Gastroesophageal sphincter (tissue), 4 donors: ENCODE data around the gene SUSD2. TPM values are rescaled to one million over a fixed set of nuclear protein-coding genes. Genes with fewer than 3 reads are reported as not detected.

Experiments used
- ATAC-seq: fragments of 150-250 bp; one replicate; pipeline ENCODE4 v1.9.1; 2016; ENCODE audit warnings: mild to moderate bottlenecking, moderate library complexity
- H3K27ac ChIP-seq, 4 donors: fragments of 200-600 bp; sonication (generic) in 3 of 4; 1 replicate in 3 of 4; 2 replicates in 1 of 4; pipeline ENCODE4 v1.5.1; 2016 to 2019
- H3K27me3 ChIP-seq: fragments of 200-600 bp; sonication (generic); one replicate; pipeline ENCODE4 v1.5.1; 2019
- H3K36me3 ChIP-seq, 2 donors: fragments of 200-600 bp; sonication (generic); one replicate each; pipeline ENCODE4 v1.5.1; 2019; ENCODE audit warnings: control low read depth in 1 of 2
- H3K4me1 ChIP-seq, 3 donors: fragments of 200-600 bp; sonication (generic); 1 replicate in 2 of 3; 2 replicates in 1 of 3; pipeline ENCODE4 v1.5.1; 2016 to 2019; ENCODE audit warnings: control low read depth in 2 of 3
- H3K4me3 ChIP-seq, 2 donors: fragments of 200-600 bp; sonication (generic); one replicate each; pipeline ENCODE4 v1.5.1; 2019; ENCODE audit warnings: mild to moderate bottlenecking in 1 of 2, moderate library complexity in 1 of 2
- H3K9me3 ChIP-seq, 3 donors: fragments of 200-600 bp; sonication (generic); one replicate each; pipeline ENCODE4 v1.5.1; 2017 to 2019; ENCODE audit warnings: control low read depth in 2 of 3
- EP300 ChIP-seq: sonication (generic); formaldehyde crosslinking; IDR thresholded peaks from one replicate; pipeline ENCODE4 v1.6.1; 2017; ENCODE audit warnings: antibody characterized with exemption, mild to moderate bottlenecking
- POLR2A ChIP-seq, 2 donors: fragments of 450-650 bp; IDR thresholded peaks; one replicate each; pipeline ENCODE4 v1.6.1; 2017; ENCODE audit warnings: antibody characterized with exemption in 2 of 2, mild to moderate bottlenecking in 2 of 2, moderate library complexity in 1 of 2
- POLR2AphosphoS5 ChIP-seq: sonication (generic); formaldehyde crosslinking; IDR thresholded peaks from one replicate; pipeline ENCODE4 v1.6.1; 2017; ENCODE audit warnings: antibody characterized with exemption
- WGBS, 2 donors: methylation state at CpG; one replicate each; pipeline ENCODE4 v1.1.5; 2018; ENCODE audit warnings: low coverage in 1 of 2; 5-methylcytosine and 5-hydroxymethylcytosine counted together
- total RNA-seq, 4 donors: library from RNA; depleted of rRNA; stranded (reverse); fragments of >200 nt; gene quantifications; one replicate each; pipeline ENCODE4 v1.1.0, GENCODE V29; 2016
- TF ChIP-seq, protein P1 (sequence below), 4 experiments: fragments of 200-600 bp in 2 of 4; fragments of 450-650 bp in 2 of 4; sonication (generic) in 1 of 4; IDR thresholded peaks; one replicate each; pipeline ENCODE4 v1.5.1; 2017 to 2019; ENCODE audit warnings: antibody characterized with exemption in 4 of 4, mild to moderate bottlenecking in 2 of 4, moderate library complexity in 2 of 4

Gene SUSD2
- total RNA-seq, 4 donors from 2014 or later = 2.4 to 5.0 (median 4.4) TPM

GRCh38 chr22:24146791-24147353, 34.4 kb upstream of the SUSD2 start:
- Histone ChIP-seq H3K4me1 (peaks cover 6 to 98% (median 64%) of the 10 kb centered on the region in 3 donors), H3K27me3 (no peaks in the 10 kb centered on the region), H3K27ac (peak overlapping the region; percentile 78 to 93 (median 86)), H3K36me3 (no peaks in the 10 kb centered on the region), H3K9me3 (no peaks in the 10 kb centered on the region), H3K4me3 (peak overlapping the region in 1 of 2 donors; percentile 19)
- TF ChIP-seq POLR2A (IDR thresholded peaks at IDR 0.05) (no peak), EP300 (no peak), POLR2AphosphoS5 (peak; percentile 83)
- TF ChIP-seq, protein P1, sequence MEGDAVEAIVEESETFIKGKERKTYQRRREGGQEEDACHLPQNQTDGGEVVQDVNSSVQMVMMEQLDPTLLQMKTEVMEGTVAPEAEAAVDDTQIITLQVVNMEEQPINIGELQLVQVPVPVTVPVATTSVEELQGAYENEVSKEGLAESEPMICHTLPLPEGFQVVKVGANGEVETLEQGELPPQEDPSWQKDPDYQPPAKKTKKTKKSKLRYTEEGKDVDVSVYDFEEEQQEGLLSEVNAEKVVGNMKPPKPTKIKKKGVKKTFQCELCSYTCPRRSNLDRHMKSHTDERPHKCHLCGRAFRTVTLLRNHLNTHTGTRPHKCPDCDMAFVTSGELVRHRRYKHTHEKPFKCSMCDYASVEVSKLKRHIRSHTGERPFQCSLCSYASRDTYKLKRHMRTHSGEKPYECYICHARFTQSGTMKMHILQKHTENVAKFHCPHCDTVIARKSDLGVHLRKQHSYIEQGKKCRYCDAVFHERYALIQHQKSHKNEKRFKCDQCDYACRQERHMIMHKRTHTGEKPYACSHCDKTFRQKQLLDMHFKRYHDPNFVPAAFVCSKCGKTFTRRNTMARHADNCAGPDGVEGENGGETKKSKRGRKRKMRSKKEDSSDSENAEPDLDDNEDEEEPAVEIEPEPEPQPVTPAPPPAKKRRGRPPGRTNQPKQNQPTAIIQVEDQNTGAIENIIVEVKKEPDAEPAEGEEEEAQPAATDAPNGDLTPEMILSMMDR (IDR thresholded peaks at IDR 0.05) = no peak
- ATAC-seq = peak; percentile 79
- WGBS, 2 donors = 18 to 22% methylated on average over 3 to 4 of the region's 4 CpGs

DNA sequence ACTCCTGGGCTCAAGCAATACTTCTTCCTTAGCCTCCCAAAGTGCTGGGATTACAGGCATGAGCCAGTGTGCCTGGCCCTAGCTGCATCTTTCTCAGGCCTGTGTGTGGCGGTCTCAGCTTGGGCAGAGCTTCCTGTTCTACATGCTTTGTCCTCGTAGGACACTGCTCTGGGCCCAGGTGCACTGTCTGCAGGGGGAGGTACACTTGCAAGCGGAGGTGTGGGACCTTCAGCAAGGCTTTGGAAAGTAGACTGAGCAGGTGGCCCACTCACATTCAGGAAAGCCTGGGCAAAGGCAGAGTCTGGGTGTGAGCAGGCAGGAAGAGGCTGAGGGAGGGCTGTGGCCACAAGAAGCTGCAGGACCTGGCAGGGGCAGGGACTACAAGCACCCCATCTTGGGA, 33.6 kb upstream of the SUSD2 start:
- Histone ChIP-seq H3K36me3 (no peaks in the 10 kb centered on the region), H3K4me1 (peaks cover 6 to 93% (median 56%) of the 10 kb centered on the region in 3 donors), H3K9me3 (no peaks in the 10 kb centered on the region), H3K4me3 (no peak overlapping the region), H3K27me3 (no peaks in the 10 kb centered on the region), H3K27ac (peak overlapping the region; percentile 55 to 93 (median 86))
- TF ChIP-seq POLR2AphosphoS5 = no peak
- no peak for TF ChIP-seq EP300
- no peak for TF ChIP-seq POLR2A (IDR thresholded peaks at IDR 0.05)
- TF ChIP-seq, protein P1 (IDR thresholded peaks at IDR 0.05) = no peak
- no peak for ATAC-seq
- WGBS, 2 donors = no CpG with 5 or more reads among the region's 3 CpGs

DNA sequence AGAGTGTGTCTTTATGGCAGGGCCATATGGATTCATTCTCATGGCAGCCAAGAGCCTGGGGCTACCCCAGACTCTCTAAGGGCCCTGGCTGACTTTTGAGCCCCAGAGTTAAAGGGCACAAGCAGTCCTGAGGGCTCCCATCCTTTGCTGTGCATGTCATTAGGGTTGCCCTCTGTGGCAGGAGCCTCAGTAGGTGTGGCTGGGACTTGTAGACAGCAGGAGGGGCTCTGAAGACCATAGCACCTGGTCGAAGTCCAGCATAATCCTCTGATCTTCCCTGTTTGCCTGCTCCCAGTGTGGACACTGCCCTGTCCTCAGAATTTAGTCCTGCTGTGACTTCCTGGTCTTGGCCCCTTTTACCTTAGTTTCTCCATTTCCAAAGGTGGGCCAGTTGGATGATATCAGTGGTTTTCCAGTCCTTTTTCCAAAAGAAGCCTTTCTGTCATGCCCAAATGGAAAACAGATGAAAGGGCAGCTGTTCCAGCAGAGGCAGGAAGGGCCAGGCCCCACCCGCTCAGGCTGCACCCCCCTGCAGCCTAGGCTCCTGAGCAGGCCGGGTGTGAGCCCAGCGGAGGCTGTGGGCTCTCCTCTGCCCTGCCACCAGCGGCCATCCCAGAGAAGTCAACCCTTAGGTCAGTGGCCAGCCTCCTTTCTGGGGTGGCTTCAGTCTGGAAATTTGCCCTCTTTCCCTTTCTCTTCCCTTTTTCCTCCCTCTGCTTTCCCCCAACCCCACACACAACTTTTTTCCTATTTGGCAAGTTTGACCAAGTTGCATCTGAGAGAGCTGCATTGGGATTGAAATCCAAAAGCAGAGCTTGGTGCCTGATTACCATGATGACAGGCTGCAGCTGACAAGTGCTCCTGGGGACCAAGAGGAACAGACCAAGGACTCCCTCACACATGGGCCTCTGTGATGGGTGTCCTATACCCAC, 32.8 kb upstream of the SUSD2 start:
- Histone ChIP-seq H3K4me1 (peaks cover 6 to 93% (median 54%) of the 10 kb centered on the region in 3 donors), H3K36me3 (no peaks in the 10 kb centered on the region), H3K9me3 (no peaks in the 10 kb centered on the region), H3K4me3 (no peak overlapping the region), H3K27ac (peak overlapping the region; percentile 55 to 93 (median 86)), H3K27me3 (no peaks in the 10 kb centered on the region)
- TF ChIP-seq POLR2A (IDR thresholded peaks at IDR 0.05) (no peak), POLR2AphosphoS5 (no peak), EP300 (no peak)
- TF ChIP-seq, protein P1 (IDR thresholded peaks at IDR 0.05) = no peak
- WGBS, 2 donors = 50 to 65% methylated on average over 1 to 4 of the region's 5 CpGs
- ATAC-seq = no peak

- Histone ChIP-seq H3K27ac (peak overlapping the region; percentile 5 to 93 (median 86)), H3K36me3 (no peaks in the 10 kb centered on the region), H3K4me1 (peaks cover 6 to 93% (median 54%) of the 10 kb centered on the region in 3 donors), H3K9me3 (no peaks in the 10 kb centered on the region), H3K4me3 (no peak overlapping the region), H3K27me3 (no peaks in the 10 kb centered on the region)
- ATAC-seq = no peak
- TF ChIP-seq EP300 = no peak
- TF ChIP-seq POLR2AphosphoS5 = no peak
- TF ChIP-seq, protein P1 (IDR thresholded peaks at IDR 0.05) = no peak
- TF ChIP-seq POLR2A (IDR thresholded peaks at IDR 0.05) = no peak
- WGBS, 2 donors = 76 to 92% methylated on average over 1 to 2 of the region's 4 CpGs
Observed at GRCh38 chr22:24149198-24149590, 32.1 kb upstream of the SUSD2 start.
